ENCODE data around the gene NDUFC1.

NDUFC1 gene

DNA sequence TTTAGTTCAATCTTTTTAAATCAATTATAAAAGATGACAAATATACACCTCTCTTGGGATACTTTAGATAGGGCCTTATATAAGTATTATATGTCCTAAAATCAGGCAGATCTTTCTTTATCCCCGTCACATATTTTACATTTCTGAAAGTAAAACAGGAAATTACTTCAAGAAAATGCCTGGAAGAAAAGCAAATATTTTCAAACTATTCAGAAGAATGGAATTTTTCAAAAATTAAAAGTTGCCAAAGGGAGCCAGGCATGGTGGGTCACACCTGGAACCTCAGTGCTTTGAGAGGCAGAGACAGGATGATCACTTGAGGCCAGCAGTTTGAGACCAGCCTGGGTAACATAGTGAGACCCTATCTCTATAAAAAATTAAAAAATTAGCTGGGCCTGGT, 56.7 kb downstream of the NDUFC1 start:
- Mint-ChIP-seq H3K27ac (no peak overlapping the region), H3K4me1 (no peaks in the 10 kb centered on the region), H3K36me3 (no peaks in the 10 kb centered on the region), H3K9me3 (no peaks in the 10 kb centered on the region), H3K4me3 (no peak overlapping the region)
- DNase-seq (ENCODE audit: low spot score in 2 of 2), result no peak
- no peak for ATAC-seq

GRCh38 chr4:139243448-139244365, 58.6 kb downstream of the NDUFC1 start:
- DNase-seq (ENCODE audit: low spot score in 2 of 2) (no peak), ATAC-seq (no peak)
- Mint-ChIP-seq H3K27ac (no peak overlapping the region), H3K9me3 (peaks cover 4% of the 10 kb centered on the region), H3K4me3 (no peak overlapping the region), H3K36me3 (no peaks in the 10 kb centered on the region), H3K4me1 (no peaks in the 10 kb centered on the region)

- Mint-ChIP-seq H3K36me3 (no peaks in the 10 kb centered on the region), H3K4me1 (no peaks in the 10 kb centered on the region), H3K27ac (no peak overlapping the region), H3K4me3 (no peak overlapping the region), H3K9me3 (peaks cover 4% of the 10 kb centered on the region)
- ATAC-seq (no peak), DNase-seq (ENCODE audit: low spot score in 2 of 2) (no peak)
Measured at GRCh38 chr4:139242511-139243051, 59.7 kb downstream of the NDUFC1 start.

DNA sequence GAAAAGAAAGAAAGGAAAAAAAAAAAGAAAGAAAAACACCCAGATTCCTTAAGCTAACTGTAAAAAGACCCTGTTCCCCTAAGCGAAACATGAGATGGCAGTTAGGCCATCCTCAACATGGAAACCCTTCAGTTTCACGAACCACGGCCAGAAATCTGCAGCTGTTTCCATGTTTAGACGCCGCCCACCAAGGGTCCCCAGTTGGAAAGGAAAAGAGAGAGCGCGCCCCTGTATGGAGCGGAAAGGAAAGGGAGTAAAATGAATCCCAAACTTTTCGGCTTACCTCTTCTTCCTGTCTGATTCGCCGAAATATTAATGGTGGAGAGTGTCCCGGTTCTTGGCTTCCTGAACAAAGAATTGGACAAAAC, 60.5 kb downstream of the NDUFC1 start:
- Mint-ChIP-seq H3K9me3 (peaks cover 4% of the 10 kb centered on the region), H3K4me3 (no peak overlapping the region), H3K36me3 (no peaks in the 10 kb centered on the region), H3K4me1 (no peaks in the 10 kb centered on the region), H3K27ac (no peak overlapping the region)
- ATAC-seq (no peak), DNase-seq (ENCODE audit: low spot score in 2 of 2) (no peak)

DNA sequence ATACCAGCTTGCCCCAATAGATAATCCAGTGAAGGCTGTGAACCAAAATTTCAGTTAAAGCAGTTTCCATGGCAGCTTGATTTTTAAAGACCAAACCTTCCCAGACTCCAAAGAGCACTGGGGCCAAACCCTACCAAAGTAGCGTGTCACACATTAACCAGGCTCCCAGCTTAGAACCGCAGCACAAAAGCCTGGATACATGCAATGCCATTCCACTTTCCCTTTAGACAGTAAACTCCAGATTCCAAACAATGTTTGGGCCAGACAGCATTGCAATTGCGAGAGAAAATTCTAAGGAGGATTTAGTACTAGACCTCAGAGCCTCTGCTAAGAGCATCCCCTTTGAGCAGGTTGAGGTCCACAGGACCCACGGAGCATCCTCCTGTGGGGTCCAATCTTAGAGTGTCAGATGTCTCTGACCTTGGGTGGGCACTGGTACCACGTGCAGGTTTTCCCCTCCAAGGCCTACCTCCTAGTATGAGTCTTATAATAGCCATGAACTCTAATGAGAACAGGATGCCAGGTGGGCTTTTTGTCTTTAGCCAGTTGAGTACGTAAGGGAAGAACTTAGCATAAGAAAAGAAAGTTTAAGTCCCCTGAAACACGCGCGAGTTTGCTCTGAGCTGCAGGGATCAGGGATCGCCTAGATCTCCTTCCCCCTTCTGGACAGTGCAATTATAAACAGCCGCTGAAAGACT, 61.0 kb downstream of the NDUFC1 start:
- Mint-ChIP-seq H3K36me3 (no peaks in the 10 kb centered on the region), H3K4me1 (no peaks in the 10 kb centered on the region), H3K27ac (no peak overlapping the region), H3K4me3 (no peak overlapping the region), H3K9me3 (peaks cover 4% of the 10 kb centered on the region)
- ATAC-seq (no peak), DNase-seq (ENCODE audit: low spot score in 2 of 2) (no peak)
